Keratinocyte (primary cell): Measurements from ENCODE around the gene DDRGK1. TPM values are rescaled to one million over a fixed set of nuclear protein-coding genes. Genes with fewer than 3 reads are reported as not detected.

Experiments used
- DNase-seq: peaks from one replicate; pipeline ENCODE4 v3.0.0-alpha.2; 2011; ENCODE audit warnings: low read depth, missing footprints, low spot score
- FAIRE-seq: peaks from 2 replicates; lab custom pipeline; 2011; peaks lifted over from hg19 to GRCh38; lab: Jason Lieb, UNC
- H2AFZ ChIP-seq: 2 replicates; pipeline ENCODE4 v1.6.0; 2012; ENCODE audit warnings: low read length, control low read depth, inconsistent platforms; ENCODE audit not compliant: control insufficient read depth
- H3K27ac ChIP-seq: 2 replicates; pipeline ENCODE4 v1.5.1; 2011; ENCODE audit warnings: low read length; ENCODE audit not compliant: control insufficient read depth, insufficient read depth
- H3K27me3 ChIP-seq: 3 replicates; pipeline ENCODE4 v1.6.0; 2011; ENCODE audit warnings: low read length; ENCODE audit not compliant: control insufficient read depth, insufficient read depth; ENCODE audit errors: extremely low read depth
- H3K36me3 ChIP-seq, 2 experiments: 2 replicates in 1 of 2; 3 replicates in 1 of 2; pipeline ENCODE4 v1.5.1; 2011; ENCODE audit warnings: low read length in 2 of 2, mild to moderate bottlenecking in 1 of 2; ENCODE audit not compliant: control insufficient read depth in 2 of 2, insufficient read depth in 2 of 2; ENCODE audit errors: extremely low read depth in 1 of 2
- H3K4me1 ChIP-seq: 3 replicates; pipeline ENCODE4 v1.5.1; 2011; ENCODE audit warnings: low read length; ENCODE audit not compliant: control insufficient read depth, insufficient read depth; ENCODE audit errors: extremely low read depth
- H3K4me2 ChIP-seq: 3 replicates; pipeline ENCODE4 v1.6.0; 2011; ENCODE audit warnings: low read depth, low read length; ENCODE audit not compliant: control insufficient read depth, insufficient read depth; ENCODE audit errors: extremely low read depth
- H3K4me3 ChIP-seq, 3 experiments: fragments of 200-600 bp in 1 of 3; sonication (generic) in 1 of 3; 2 replicates in 2 of 3; 3 replicates in 1 of 3; pipeline ENCODE4 v1.5.1; 2011 to 2016; ENCODE audit warnings: low read length in 3 of 3, mild to moderate bottlenecking in 3 of 3, control low read depth in 2 of 3, inconsistent platforms in 1 of 3, low read depth in 1 of 3, mixed read lengths in 1 of 3, mixed run types in 1 of 3, moderate library complexity in 1 of 3; ENCODE audit not compliant: control insufficient read depth in 2 of 3, insufficient read depth in 2 of 3; ENCODE audit errors: extremely low read depth in 1 of 3
- H3K79me2 ChIP-seq: 2 replicates; pipeline ENCODE4 v1.6.0; 2012; ENCODE audit warnings: low read length; ENCODE audit not compliant: control insufficient read depth, insufficient read depth
- H3K9ac ChIP-seq: 3 replicates; pipeline ENCODE4 v1.6.0; 2011; ENCODE audit warnings: low read length; ENCODE audit not compliant: control insufficient read depth, insufficient read depth; ENCODE audit errors: extremely low read depth
- H3K9me1 ChIP-seq: 3 replicates; pipeline ENCODE4 v1.6.0; 2011; ENCODE audit warnings: low read length; ENCODE audit not compliant: control insufficient read depth, insufficient read depth; ENCODE audit errors: extremely low read depth
- H3K9me3 ChIP-seq: 2 replicates; pipeline ENCODE4 v1.5.1; 2012; ENCODE audit warnings: low read depth, low read length; ENCODE audit not compliant: control insufficient read depth
- H4K20me1 ChIP-seq: 3 replicates; pipeline ENCODE4 v1.6.0; 2011; ENCODE audit warnings: low read length; ENCODE audit not compliant: control insufficient read depth, insufficient read depth; ENCODE audit errors: extremely low read depth
- CTCF ChIP-seq, 3 experiments: IDR thresholded peaks in 1 of 3; conservative IDR thresholded peaks in 1 of 3; optimal IDR thresholded peaks in 1 of 3; 2 replicates in 2 of 3; 3 replicates in 1 of 3; pipeline versions ENCODE3 to v1.5.1; 2011; ENCODE audit warnings: low read length in 3 of 3, mild to moderate bottlenecking in 3 of 3, moderate library complexity in 2 of 3, control low read depth in 1 of 3, inconsistent platforms in 1 of 3; ENCODE audit not compliant: insufficient read depth in 2 of 3; ENCODE audit errors: extremely low read depth in 1 of 3
- EZH2 ChIP-seq: IDR thresholded peaks from one replicate; pipeline ENCODE4 v1.6.1; 2012; ENCODE audit warnings: inconsistent platforms, mild to moderate bottlenecking, low read length, moderate library complexity
- dilution Hi-C: fragments of 300-500 bp; cut with MboI; formaldehyde crosslinking; loops from one replicate; pipeline ENCODE4 v1.7.0; 2020; ENCODE audit warnings: low sequenced_read_pairs; ENCODE audit not compliant: extremely low pct_ligation_motif_present
- polyA plus RNA-seq, 5 experiments: library from polyadenylated mRNA; depleted of rRNA in 3 of 5; stranded (reverse) in 3 of 5; stranded (forward) in 1 of 5; unstranded in 1 of 5; fragments of >200 nt; gene quantifications; 1 replicate in 1 of 5; 2 replicates in 3 of 5; 3 replicates in 1 of 5; pipeline versions ENCODE4 v1.2.1 to v1.2.3, GENCODE V29; 2011 to 2012; ENCODE audit warnings: missing spikeins in 2 of 5, low read depth in 1 of 5, low replicate concordance in 1 of 5

The DDRGK1 gene
- polyA plus RNA-seq, 1 donor (not counting 4 experiments of a cell fraction or from before 2014, with no cell fraction given): 32.2 TPM

GRCh38 chr20:3227936-3228749, 23.7 kb upstream of the DDRGK1 start:
- Histone ChIP-seq H3K27ac (no peak overlapping the region), H3K4me1 (peaks cover 6% of the 10 kb centered on the region), H3K4me3 (no peak overlapping the region), H3K36me3 (peaks cover 9 to 20% of the 10 kb centered on the region in 2 experiments), H2AFZ (no peak overlapping the region), H3K79me2 (no peaks in the 10 kb centered on the region), H3K9me1 (no peaks in the 10 kb centered on the region), H3K4me2 (no peak overlapping the region), H3K9me3 (no peaks in the 10 kb centered on the region), H3K9ac (no peak overlapping the region), H4K20me1 (no peaks in the 10 kb centered on the region), H3K27me3 (no peaks in the 10 kb centered on the region)
- no peak for TF ChIP-seq EZH2
- no peak for TF ChIP-seq CTCF (optimal IDR thresholded peaks at IDR 0.05 in 1 of 3, IDR thresholded peaks at IDR 0.05 in 1 of 3, conservative IDR thresholded peaks at IDR 0.05 in 1 of 3; ENCODE audit: extremely low read depth in 1 of 3, insufficient read depth in 2 of 3, low read length in 3 of 3)
- no peak for DNase-seq
- dilution Hi-C loops: no loop called here
- no peak for FAIRE-seq

GRCh38 chr20:3227506-3227905, 23.0 kb upstream of the DDRGK1 start:
- Histone ChIP-seq H3K27ac (no peak overlapping the region), H3K9ac (no peak overlapping the region), H2AFZ (no peak overlapping the region), H3K4me1 (peaks cover 6% of the 10 kb centered on the region), H3K4me2 (no peak overlapping the region), H3K79me2 (no peaks in the 10 kb centered on the region), H3K9me1 (no peaks in the 10 kb centered on the region), H3K9me3 (no peaks in the 10 kb centered on the region), H4K20me1 (no peaks in the 10 kb centered on the region), H3K36me3 (peaks cover 9 to 20% of the 10 kb centered on the region in 2 experiments), H3K27me3 (no peaks in the 10 kb centered on the region), H3K4me3 (no peak overlapping the region)
- dilution Hi-C loops: no loop called here
- FAIRE-seq: no peak
- TF ChIP-seq CTCF (optimal IDR thresholded peaks at IDR 0.05 in 1 of 3, IDR thresholded peaks at IDR 0.05 in 1 of 3, conservative IDR thresholded peaks at IDR 0.05 in 1 of 3; ENCODE audit: extremely low read depth in 1 of 3, insufficient read depth in 2 of 3, low read length in 3 of 3) (no peak), EZH2 (no peak)
- no peak for DNase-seq
